Stomach (tissue), 9 donors: ENCODE results near the gene PLEKHG3. TPM values are rescaled to one million over a fixed set of nuclear protein-coding genes. Genes with fewer than 3 reads are reported as not detected.
A peak's percentile ranks its signal among the peaks of the same experiment; 100 is the strongest.

ENCODE experiments used
- DNase-seq, 2 donors: peaks; one replicate each; pipeline versions ENCODE4 v3.0.0 to v3.0.0-alpha.2; 2013 to 2019
- H3K27ac ChIP-seq, 5 donors: fragments of 200-600 bp in 4 of 5; sonication (generic) in 4 of 5; one replicate each; pipeline ENCODE4 v1.5.1; 2013 to 2019; ENCODE audit warnings: mild to moderate bottlenecking in 1 of 5, moderate library complexity in 1 of 5
- H3K27me3 ChIP-seq, 3 donors: fragments of 200-600 bp; sonication (generic); one replicate each; pipeline ENCODE4 v1.5.1; 2017 to 2019; ENCODE audit warnings: mixed run types in 1 of 3
- H3K36me3 ChIP-seq, 4 donors: fragments of 200-600 bp; sonication (generic); 1 replicate in 3 of 4; 2 replicates in 1 of 4; pipeline ENCODE4 v1.5.1; 2016 to 2019
- H3K4me1 ChIP-seq, 4 donors: fragments of 200-600 bp; sonication (generic); one replicate each; pipeline ENCODE4 v1.5.1; 2016 to 2019
- H3K4me3 ChIP-seq, 4 donors: fragments of 200-600 bp; sonication (generic) in 3 of 4; one replicate each; pipeline ENCODE4 v1.5.1; 2016 to 2019; ENCODE audit warnings: mild to moderate bottlenecking in 1 of 4
- H3K9me3 ChIP-seq, 4 donors: fragments of 200-600 bp; sonication (generic); one replicate each; pipeline ENCODE4 v1.5.1; 2016 to 2019
- EP300 ChIP-seq: sonication (generic); formaldehyde crosslinking; IDR thresholded peaks from one replicate; pipeline ENCODE4 v1.6.1; 2017; ENCODE audit warnings: antibody characterized with exemption
- POLR2A ChIP-seq, 4 donors: fragments of 450-650 bp; IDR thresholded peaks; one replicate each; pipeline ENCODE4 v1.6.1; 2016; ENCODE audit warnings: antibody characterized with exemption in 4 of 4, control low read depth in 2 of 4, mild to moderate bottlenecking in 1 of 4, moderate library complexity in 1 of 4
- POLR2AphosphoS5 ChIP-seq, 3 donors: sonication (generic); formaldehyde crosslinking; IDR thresholded peaks; one replicate each; pipeline ENCODE4 v1.6.1; 2016; ENCODE audit warnings: antibody characterized with exemption in 3 of 3
- WGBS, 5 donors: extraction: QIAGEN DNeasy Blood & Tissue Kit in 3 of 5; methylation state at CpG; one replicate each; pipeline versions ENCODE4 v1.1.5 to v1.1.7; 2013 to 2018; 5-methylcytosine and 5-hydroxymethylcytosine counted together
- intact Hi-C: fragments of 100-400 bp; cut with DNase I; formaldehyde crosslinking; loops from one replicate; pipeline ENCODE4 v1.15.1; 2023; ENCODE audit warnings: low total_unique reads
- polyA plus RNA-seq, 3 donors: library from polyadenylated mRNA; stranded (reverse); fragments of 200-250 nt; gene quantifications; one replicate each; pipeline ENCODE4 v1.2.3, GENCODE V29; 2013
- total RNA-seq, 5 donors: library from RNA; depleted of rRNA; stranded (reverse); fragments of >200 nt; gene quantifications; one replicate each; pipeline versions ENCODE4 v1.1.0 to v1.2.3, GENCODE V29; 2014 to 2016
- TF ChIP-seq, protein P1 (sequence below), 7 experiments: fragments of 450-650 bp in 4 of 7; fragments of 200-600 bp in 3 of 7; sonication (generic) in 3 of 7; IDR thresholded peaks; one replicate each; pipeline ENCODE4 v1.5.1; 2016 to 2019; ENCODE audit warnings: antibody characterized with exemption in 7 of 7, control low read depth in 2 of 7, mild to moderate bottlenecking in 1 of 7
- donor health status: healthy with polysubstance abuse.
- donor health status: Bipolar disorder and iron deficiency.
- donor health status: healthy.

PLEKHG3 gene
- total and polyA plus RNA-seq, 8 donors: 7.3 to 292 (median 25.6) TPM

- Histone ChIP-seq H3K9me3 (no peaks in the 10 kb centered on the region), H3K27ac (no peak overlapping the region)
- intact Hi-C loops: no loop called here
These were observed 86.3 kb downstream of the PLEKHG3 start for GRCh38 chr14:64790478-64790877.

GRCh38 chr14:64792231-64792630 is 88.0 kb downstream of the PLEKHG3 start:
- TF ChIP-seq POLR2A (IDR thresholded peaks at IDR 0.05): no peak
- no peak for TF ChIP-seq EP300
- H3K4me3 ChIP-seq: no peak overlapping the region
- H3K27me3 ChIP-seq: peaks cover 0 to 3% (median 0%) of the 10 kb centered on the region in 3 donors
- no peaks in the 10 kb centered on the region for H3K9me3 ChIP-seq
- no peak overlapping the region for H3K27ac ChIP-seq
- DNase-seq: peak in 1 of 2 donors; percentile 41
- intact Hi-C loops: no loop called here
- WGBS, 5 donors: 55 to 85% (median 77%) methylated on average over 4 of the region's 4 CpGs
- no peaks in the 10 kb centered on the region for H3K36me3 ChIP-seq
- no peaks in the 10 kb centered on the region for H3K4me1 ChIP-seq

More at GRCh38 chr14:64790478-64790877, 86.3 kb downstream of the PLEKHG3 start:
- Histone ChIP-seq H3K36me3 (no peaks in the 10 kb centered on the region), H3K4me3 (no peak overlapping the region), H3K4me1 (peaks cover 0 to 4% (median 0%) of the 10 kb centered on the region in 4 donors), H3K27me3 (peaks cover 0 to 3% (median 0%) of the 10 kb centered on the region in 3 donors)
- WGBS, 5 donors: 83 to 88% (median 86%) methylated on average over 6 of the region's 6 CpGs
- no peak for TF ChIP-seq POLR2AphosphoS5 (IDR thresholded peaks at IDR 0.05)
- TF ChIP-seq, protein P1, sequence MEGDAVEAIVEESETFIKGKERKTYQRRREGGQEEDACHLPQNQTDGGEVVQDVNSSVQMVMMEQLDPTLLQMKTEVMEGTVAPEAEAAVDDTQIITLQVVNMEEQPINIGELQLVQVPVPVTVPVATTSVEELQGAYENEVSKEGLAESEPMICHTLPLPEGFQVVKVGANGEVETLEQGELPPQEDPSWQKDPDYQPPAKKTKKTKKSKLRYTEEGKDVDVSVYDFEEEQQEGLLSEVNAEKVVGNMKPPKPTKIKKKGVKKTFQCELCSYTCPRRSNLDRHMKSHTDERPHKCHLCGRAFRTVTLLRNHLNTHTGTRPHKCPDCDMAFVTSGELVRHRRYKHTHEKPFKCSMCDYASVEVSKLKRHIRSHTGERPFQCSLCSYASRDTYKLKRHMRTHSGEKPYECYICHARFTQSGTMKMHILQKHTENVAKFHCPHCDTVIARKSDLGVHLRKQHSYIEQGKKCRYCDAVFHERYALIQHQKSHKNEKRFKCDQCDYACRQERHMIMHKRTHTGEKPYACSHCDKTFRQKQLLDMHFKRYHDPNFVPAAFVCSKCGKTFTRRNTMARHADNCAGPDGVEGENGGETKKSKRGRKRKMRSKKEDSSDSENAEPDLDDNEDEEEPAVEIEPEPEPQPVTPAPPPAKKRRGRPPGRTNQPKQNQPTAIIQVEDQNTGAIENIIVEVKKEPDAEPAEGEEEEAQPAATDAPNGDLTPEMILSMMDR (IDR thresholded peaks at IDR 0.05): no peak
- DNase-seq: no peak

GRCh38 chr14:64792871-64793560 is 88.8 kb downstream of the PLEKHG3 start:
- no peak for TF ChIP-seq EP300
- no peak for TF ChIP-seq POLR2AphosphoS5 (IDR thresholded peaks at IDR 0.05)
- TF ChIP-seq, protein P1 (IDR thresholded peaks at IDR 0.05): no peak
- no peak for TF ChIP-seq POLR2A (IDR thresholded peaks at IDR 0.05)
- no peak overlapping the region for H3K27ac ChIP-seq
- intact Hi-C loops: no loop called here
- no peak overlapping the region for H3K4me3 ChIP-seq
- no peaks in the 10 kb centered on the region for H3K4me1 ChIP-seq
- DNase-seq: no peak
- H3K36me3 ChIP-seq: no peaks in the 10 kb centered on the region
- H3K9me3 ChIP-seq: no peaks in the 10 kb centered on the region
- peaks cover 0 to 3% (median 0%) of the 10 kb centered on the region in 3 donors for H3K27me3 ChIP-seq
- 92 to 96% (median 94%) methylated on average over 25 to 26 of the region's 26 CpGs for WGBS, 5 donors

DNA sequence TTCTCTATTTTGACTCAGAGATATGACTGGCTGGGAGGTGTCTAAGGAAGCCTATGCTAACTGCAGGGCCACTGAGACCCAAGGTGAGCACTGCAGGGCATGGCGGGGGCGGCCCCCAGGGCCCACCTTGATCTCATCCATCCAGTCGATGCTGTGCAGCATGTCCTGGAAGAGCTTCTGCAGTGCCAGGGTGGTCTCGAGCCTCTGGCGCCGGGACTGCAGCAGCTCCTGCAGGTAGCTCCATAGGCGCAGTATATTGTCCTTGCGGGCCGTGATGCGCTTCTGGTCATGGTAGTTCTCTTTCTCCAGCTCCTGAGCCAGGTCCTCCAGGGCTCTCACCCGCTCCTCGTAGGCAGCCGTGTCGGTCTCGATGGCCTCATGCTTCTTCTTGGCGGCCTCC is 91.0 kb downstream of the PLEKHG3 start:
- Histone ChIP-seq H3K27ac (no peak overlapping the region), H3K4me1 (peaks cover 0 to 3% (median 0%) of the 10 kb centered on the region in 4 donors), H3K36me3 (no peaks in the 10 kb centered on the region), H3K9me3 (no peaks in the 10 kb centered on the region), H3K27me3 (peaks cover 0 to 3% (median 0%) of the 10 kb centered on the region in 3 donors), H3K4me3 (no peak overlapping the region)
- no peak for DNase-seq
- WGBS, 5 donors: 91 to 97% (median 94%) methylated on average over 12 to 16 of the region's 16 CpGs
- intact Hi-C loops: no loop called here
- TF ChIP-seq POLR2A (IDR thresholded peaks at IDR 0.05): no peak
- TF ChIP-seq, protein P1 (IDR thresholded peaks at IDR 0.05): no peak
- no peak for TF ChIP-seq EP300
- TF ChIP-seq POLR2AphosphoS5 (IDR thresholded peaks at IDR 0.05): no peak

DNA sequence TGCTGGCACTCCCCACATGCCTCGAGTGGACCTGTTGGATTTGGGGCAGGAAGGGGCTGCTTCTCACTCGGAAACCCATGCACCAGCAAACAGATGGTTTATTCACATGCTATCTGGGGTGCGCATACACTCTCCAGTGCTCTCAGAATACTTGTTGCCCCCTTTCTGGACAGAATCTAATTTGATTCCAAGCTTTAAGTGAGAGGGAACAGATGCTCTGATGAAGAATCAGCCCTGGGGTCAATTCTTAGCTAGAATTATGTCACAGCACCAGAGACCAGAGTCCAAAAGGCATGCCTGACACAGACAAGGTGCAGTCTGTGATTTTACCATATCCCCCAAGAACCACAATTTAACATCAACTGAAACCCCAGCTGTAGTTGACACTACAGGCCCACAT is 91.7 kb downstream of the PLEKHG3 start:
- H3K4me3 ChIP-seq: no peak overlapping the region
- no peak overlapping the region for H3K27ac ChIP-seq
- DNase-seq: no peak
- H3K36me3 ChIP-seq: no peaks in the 10 kb centered on the region
- no peak for TF ChIP-seq POLR2AphosphoS5 (IDR thresholded peaks at IDR 0.05)
- no peak for TF ChIP-seq EP300
- no peaks in the 10 kb centered on the region for H3K9me3 ChIP-seq
- peaks cover 0 to 3% (median 0%) of the 10 kb centered on the region in 3 donors for H3K27me3 ChIP-seq
- intact Hi-C loops: no loop called here
- H3K4me1 ChIP-seq: peaks cover 0 to 3% (median 0%) of the 10 kb centered on the region in 4 donors
- 82 to 92% (median 86%) methylated on average over 3 of the region's 3 CpGs for WGBS, 5 donors
